B cell (primary cell): ENCODE results near the gene AFF3. TPM values are rescaled to one million over a fixed set of nuclear protein-coding genes. Genes with fewer than 3 reads are reported as not detected.

Experiments used
- ATAC-seq: fragments of 200-7000 bp; cut with Tn5 transposase; one replicate; pipeline ENCODE4 v1.10.0; 2021; ENCODE audit warnings: low read depth, mild to moderate bottlenecking, moderate number of reproducible peaks, moderate library complexity
- CTCF ChIA-PET: fragments of 350-600 bp; sonication (Branson Sonifier 250); formaldehyde crosslinking; loops from one replicate; lab custom pipeline; 2021; ENCODE audit warnings: antibody characterized with exemption, inconsistent platforms; lab: Charles Lee
- POLR2A ChIA-PET: fragments of 350-600 bp; sonication (Branson Sonifier 250); formaldehyde crosslinking; loops from one replicate; lab custom pipeline; 2021; ENCODE audit warnings: antibody characterized with exemption; lab: Charles Lee
- DNase-seq: peaks from one replicate; pipeline ENCODE4 v3.0.0; 2013
- H2AFZ ChIP-seq: 2 replicates; pipeline ENCODE4 v1.6.1; 2012; ENCODE audit warnings: mild to moderate bottlenecking, low read depth, low read length; ENCODE audit not compliant: insufficient read depth, poor library complexity, severe bottlenecking
- H3K27ac ChIP-seq, 2 donors: 1 replicate in 1 of 2; 2 replicates in 1 of 2; pipeline ENCODE4 v1.5.1; 2012 to 2013; ENCODE audit warnings: low read length in 2 of 2, mild to moderate bottlenecking in 2 of 2, moderate library complexity in 1 of 2
- H3K27me3 ChIP-seq, 4 experiments: fragments of 200-600 bp in 1 of 4; sonication (generic) in 1 of 4; replicated peaks in 1 of 4; 1 replicate in 2 of 4; 2 replicates in 2 of 4; pipeline versions ENCODE4 v1.6.1 to v1.7.0; 2013 to 2016; ENCODE audit warnings: low read length in 3 of 4, mild to moderate bottlenecking in 2 of 4, mixed read lengths in 1 of 4, moderate library complexity in 1 of 4; ENCODE audit not compliant: insufficient read depth in 4 of 4, control insufficient read depth in 3 of 4; ENCODE audit errors: control extremely low read depth in 1 of 4
- H3K36me3 ChIP-seq, 2 experiments: replicated peaks in 1 of 2; 1 replicate in 1 of 2; 2 replicates in 1 of 2; pipeline versions ENCODE4 v1.6.1 to v1.7.1; 2013; ENCODE audit warnings: low read length in 1 of 2; ENCODE audit not compliant: insufficient read depth in 2 of 2, control insufficient read depth in 1 of 2; ENCODE audit errors: control extremely low read depth in 1 of 2, extremely low read depth in 1 of 2
- H3K4me1 ChIP-seq, 2 donors: fragments of 200-600 bp in 1 of 2; sonication (generic) in 1 of 2; 1 replicate in 1 of 2; 2 replicates in 1 of 2; pipeline versions ENCODE4 v1.5.1 to v1.6.1; 2013 to 2017; ENCODE audit warnings: low read length in 2 of 2; ENCODE audit not compliant: control insufficient read depth in 2 of 2, insufficient read depth in 2 of 2
- H3K4me2 ChIP-seq: replicated peaks from 2 replicates; pipeline ENCODE3; 2012; ENCODE audit warnings: mild to moderate bottlenecking, low read depth, low read length; ENCODE audit not compliant: poor library complexity, severe bottlenecking
- H3K4me3 ChIP-seq, 5 experiments: fragments of 200-600 bp in 1 of 5; sonication (generic) in 1 of 5; 1 replicate in 3 of 5; 2 replicates in 2 of 5; pipeline versions ENCODE4 v1.5.1 to v1.7.0; 2011 to 2016; ENCODE audit warnings: low read length in 4 of 5, mild to moderate bottlenecking in 4 of 5, low read depth in 2 of 5, control low read depth in 1 of 5, moderate library complexity in 1 of 5; ENCODE audit not compliant: insufficient read depth in 1 of 5; ENCODE audit errors: control extremely low read depth in 1 of 5, extremely low read depth in 1 of 5
- H3K79me2 ChIP-seq: fragments of 200-600 bp; sonication (generic); one replicate; pipeline ENCODE4 v1.6.0; 2016; ENCODE audit warnings: low read length; ENCODE audit not compliant: control insufficient read depth, insufficient read depth
- H3K9ac ChIP-seq: fragments of 200-600 bp; sonication (generic); 2 replicates; pipeline ENCODE4 v1.6.1; 2017; ENCODE audit warnings: mild to moderate bottlenecking, low read length, moderate library complexity
- H3K9me3 ChIP-seq, 3 donors: one replicate each; pipeline versions ENCODE4 v1.6.1 to v1.7.1; 2013; ENCODE audit warnings: low read length in 2 of 3; ENCODE audit not compliant: control insufficient read depth in 2 of 3, insufficient read depth in 1 of 3; ENCODE audit errors: control extremely low read depth in 1 of 3
- H4K20me1 ChIP-seq: 2 replicates; pipeline ENCODE4 v1.6.0; 2012; ENCODE audit warnings: mild to moderate bottlenecking, low read length; ENCODE audit not compliant: insufficient read depth, control insufficient read depth, poor library complexity, severe bottlenecking
- H3K27ac Mint-ChIP-seq: one replicate; pipeline ENCODE4 v1.8.0; 2021; ENCODE audit warnings: mixed read lengths
- H3K27me3 Mint-ChIP-seq: one replicate; pipeline ENCODE4 v1.8.0; 2021; ENCODE audit warnings: mixed read lengths
- H3K4me1 Mint-ChIP-seq: one replicate; pipeline ENCODE4 v1.8.0; 2021; ENCODE audit warnings: mixed read lengths
- H3K4me3 Mint-ChIP-seq: one replicate; pipeline ENCODE4 v1.8.0; 2021; ENCODE audit warnings: mixed read lengths
- H3K9me3 Mint-ChIP-seq: one replicate; pipeline ENCODE4 v1.8.0; 2022; ENCODE audit warnings: mixed read lengths; ENCODE audit not compliant: insufficient read depth
- CTCF ChIP-seq: fragments of 200-600 bp; IDR thresholded peaks from one replicate; pipeline ENCODE4 v1.8.0; 2022; ENCODE audit warnings: antibody characterized with exemption, mild to moderate bottlenecking
- EZH2 ChIP-seq: IDR thresholded peaks from 2 replicates; pipeline ENCODE4 v1.6.1; 2012; ENCODE audit warnings: borderline replicate concordance, low read depth, mild to moderate bottlenecking, moderate library complexity, low read length; ENCODE audit not compliant: insufficient read depth, poor library complexity, severe bottlenecking
- WGBS: methylation state at CpG from one replicate; pipeline ENCODE4 v1.1.5; 2013; ENCODE audit warnings: missing lambda C conversion rate; ENCODE audit not compliant: insufficient coverage; 5-methylcytosine and 5-hydroxymethylcytosine counted together
- intact Hi-C: fragments of 100-400 bp; cut with micrococcal nuclease; formaldehyde crosslinking; loops from one replicate; pipeline ENCODE4 v1.10.0; 2022
- polyA plus RNA-seq: library from polyadenylated mRNA; depleted of rRNA; stranded (reverse); fragments of >200 nt; gene quantifications from 2 replicates; pipeline ENCODE4 v1.2.3, GENCODE V29; 2012
- total RNA-seq, 2 donors: library from RNA; stranded (reverse); fragments of 120-200 nt in 1 of 2; gene quantifications; 1 replicate in 1 of 2; 2 replicates in 1 of 2; pipeline versions ENCODE4 v1.2.3 to v1.2.4, GENCODE V29; 2013 to 2022

The AFF3 gene
- total and polyA plus RNA-seq, 2 donors (not counting 1 experiment from before 2014, with no cell fraction given) = 117 to 830 TPM

GRCh38 chr2:99861376-99861760 lies 281.0 kb downstream of the AFF3 start:
- ChIA-PET CTCF (interaction anchor here (1.1 to 2.0 kb wide), 2 partner anchors 10 to 386 kb away, joined by 4 to 5 read pairs; no protein-coding TSS in a partner anchor), POLR2A (interaction anchor here (0.6 kb wide), 1 partner anchor 31 kb away, joined by 3 read pairs; no protein-coding TSS in a partner anchor)
- Mint-ChIP-seq H3K9me3 (peaks cover 1% of the 10 kb centered on the region), H3K4me1 (peaks cover 75% of the 10 kb centered on the region), H3K4me3 (peak overlapping the region; percentile 60), H3K27ac (peak overlapping the region; percentile 61), H3K27me3 (no peaks in the 10 kb centered on the region)
- peak; percentile 55 for DNase-seq
- Histone ChIP-seq H2AFZ (no peak overlapping the region), H3K27me3 (no peaks in the 10 kb centered on the region), H3K4me1 (peaks cover 42 to 57% of the 10 kb centered on the region in 2 donors), H3K4me2 (peak overlapping the region; percentile 46), H3K36me3 (peaks cover 0 to 10% of the 10 kb centered on the region in 2 experiments), H3K9ac (no peak overlapping the region), H4K20me1 (peaks cover 98% of the 10 kb centered on the region), H3K9me3 (no peaks in the 10 kb centered on the region), H3K27ac (peak overlapping the region in 1 of 2 donors; percentile 50), H3K4me3 (peak overlapping the region in 1 of 5 experiments; percentile 2), H3K79me2 (peaks cover 48% of the 10 kb centered on the region)
- intact Hi-C loops = loop anchor here (5.0 kb wide), 1 partner anchor 386 kb away; no protein-coding TSS in a partner anchor
- TF ChIP-seq EZH2 (no peak), CTCF (no peak)
- peak; percentile 78 for ATAC-seq
- no CpG with 5 or more reads among the region's 2 CpGs for WGBS

GRCh38 chr2:99860720-99861375 lies 281.5 kb downstream of the AFF3 start:
- H3K27me3 ChIP-seq = no peaks in the 10 kb centered on the region
- Mint-ChIP-seq H3K4me1 (peaks cover 73% of the 10 kb centered on the region), H3K27me3 (no peaks in the 10 kb centered on the region), H3K27ac (peak overlapping the region; percentile 34), H3K9me3 (peaks cover 2% of the 10 kb centered on the region), H3K4me3 (peak overlapping the region; percentile 60)
- H3K9me3 ChIP-seq = no peaks in the 10 kb centered on the region
- H3K4me3 ChIP-seq = no peak overlapping the region
- no peak overlapping the region for H2AFZ ChIP-seq
- peaks cover 53% of the 10 kb centered on the region for H3K79me2 ChIP-seq
- H3K9ac ChIP-seq = no peak overlapping the region
- no CpG with 5 or more reads among the region's 4 CpGs for WGBS
- ATAC-seq (no peak), DNase-seq (no peak)
- H4K20me1 ChIP-seq = peaks cover 95% of the 10 kb centered on the region
- peaks cover 42 to 57% of the 10 kb centered on the region in 2 donors for H3K4me1 ChIP-seq
- POLR2A ChIA-PET = no interaction called here
- peaks cover 0 to 6% of the 10 kb centered on the region in 2 experiments for H3K36me3 ChIP-seq
- CTCF ChIA-PET = interaction anchor here (2.0 kb wide), 1 partner anchor 386 kb away, joined by 5 read pairs; no protein-coding TSS in a partner anchor
- intact Hi-C loops = loop anchor here (5.0 kb wide), 1 partner anchor 386 kb away; no protein-coding TSS in a partner anchor
- no peak for TF ChIP-seq CTCF
- no peak for TF ChIP-seq EZH2
- H3K27ac ChIP-seq = no peak overlapping the region
- peak overlapping the region; percentile 46 for H3K4me2 ChIP-seq
